Keratinocyte (primary cell): ENCODE results near the gene SPATA4. TPM values are rescaled to one million over a fixed set of nuclear protein-coding genes. Genes with fewer than 3 reads are reported as not detected.

ENCODE experiments used
- DNase-seq: peaks from one replicate; pipeline ENCODE4 v3.0.0-alpha.2; 2011; ENCODE audit warnings: low read depth, missing footprints, low spot score
- FAIRE-seq: peaks from 2 replicates; lab custom pipeline; 2011; peaks lifted over from hg19 to GRCh38; lab: Jason Lieb, UNC
- H2AFZ ChIP-seq: 2 replicates; pipeline ENCODE4 v1.6.0; 2012; ENCODE audit warnings: low read length, control low read depth, inconsistent platforms; ENCODE audit not compliant: control insufficient read depth
- H3K27ac ChIP-seq: 2 replicates; pipeline ENCODE4 v1.5.1; 2011; ENCODE audit warnings: low read length; ENCODE audit not compliant: control insufficient read depth, insufficient read depth
- H3K27me3 ChIP-seq: 3 replicates; pipeline ENCODE4 v1.6.0; 2011; ENCODE audit warnings: low read length; ENCODE audit not compliant: control insufficient read depth, insufficient read depth; ENCODE audit errors: extremely low read depth
- H3K36me3 ChIP-seq, 2 experiments: 2 replicates in 1 of 2; 3 replicates in 1 of 2; pipeline ENCODE4 v1.5.1; 2011; ENCODE audit warnings: low read length in 2 of 2, mild to moderate bottlenecking in 1 of 2; ENCODE audit not compliant: control insufficient read depth in 2 of 2, insufficient read depth in 2 of 2; ENCODE audit errors: extremely low read depth in 1 of 2
- H3K4me1 ChIP-seq: 3 replicates; pipeline ENCODE4 v1.5.1; 2011; ENCODE audit warnings: low read length; ENCODE audit not compliant: control insufficient read depth, insufficient read depth; ENCODE audit errors: extremely low read depth
- H3K4me2 ChIP-seq: 3 replicates; pipeline ENCODE4 v1.6.0; 2011; ENCODE audit warnings: low read depth, low read length; ENCODE audit not compliant: control insufficient read depth, insufficient read depth; ENCODE audit errors: extremely low read depth
- H3K4me3 ChIP-seq, 3 experiments: fragments of 200-600 bp in 1 of 3; sonication (generic) in 1 of 3; 2 replicates in 2 of 3; 3 replicates in 1 of 3; pipeline ENCODE4 v1.5.1; 2011 to 2016; ENCODE audit warnings: low read length in 3 of 3, mild to moderate bottlenecking in 3 of 3, control low read depth in 2 of 3, inconsistent platforms in 1 of 3, low read depth in 1 of 3, mixed read lengths in 1 of 3, mixed run types in 1 of 3, moderate library complexity in 1 of 3; ENCODE audit not compliant: control insufficient read depth in 2 of 3, insufficient read depth in 2 of 3; ENCODE audit errors: extremely low read depth in 1 of 3
- H3K79me2 ChIP-seq: 2 replicates; pipeline ENCODE4 v1.6.0; 2012; ENCODE audit warnings: low read length; ENCODE audit not compliant: control insufficient read depth, insufficient read depth
- H3K9ac ChIP-seq: 3 replicates; pipeline ENCODE4 v1.6.0; 2011; ENCODE audit warnings: low read length; ENCODE audit not compliant: control insufficient read depth, insufficient read depth; ENCODE audit errors: extremely low read depth
- H3K9me1 ChIP-seq: 3 replicates; pipeline ENCODE4 v1.6.0; 2011; ENCODE audit warnings: low read length; ENCODE audit not compliant: control insufficient read depth, insufficient read depth; ENCODE audit errors: extremely low read depth
- H3K9me3 ChIP-seq: 2 replicates; pipeline ENCODE4 v1.5.1; 2012; ENCODE audit warnings: low read depth, low read length; ENCODE audit not compliant: control insufficient read depth
- H4K20me1 ChIP-seq: 3 replicates; pipeline ENCODE4 v1.6.0; 2011; ENCODE audit warnings: low read length; ENCODE audit not compliant: control insufficient read depth, insufficient read depth; ENCODE audit errors: extremely low read depth
- EZH2 ChIP-seq: IDR thresholded peaks from one replicate; pipeline ENCODE4 v1.6.1; 2012; ENCODE audit warnings: inconsistent platforms, mild to moderate bottlenecking, low read length, moderate library complexity
- dilution Hi-C: fragments of 300-500 bp; cut with MboI; formaldehyde crosslinking; loops from one replicate; pipeline ENCODE4 v1.7.0; 2020; ENCODE audit warnings: low sequenced_read_pairs; ENCODE audit not compliant: extremely low pct_ligation_motif_present
- polyA plus RNA-seq, 5 experiments: library from polyadenylated mRNA; depleted of rRNA in 3 of 5; stranded (reverse) in 3 of 5; stranded (forward) in 1 of 5; unstranded in 1 of 5; fragments of >200 nt; gene quantifications; 1 replicate in 1 of 5; 2 replicates in 3 of 5; 3 replicates in 1 of 5; pipeline versions ENCODE4 v1.2.1 to v1.2.3, GENCODE V29; 2011 to 2012; ENCODE audit warnings: missing spikeins in 2 of 5, low read depth in 1 of 5, low replicate concordance in 1 of 5
- TF ChIP-seq, protein P1 (sequence below), 3 experiments: IDR thresholded peaks in 1 of 3; conservative IDR thresholded peaks in 1 of 3; optimal IDR thresholded peaks in 1 of 3; 2 replicates in 2 of 3; 3 replicates in 1 of 3; pipeline versions ENCODE3 to v1.5.1; 2011; ENCODE audit warnings: low read length in 3 of 3, mild to moderate bottlenecking in 3 of 3, moderate library complexity in 2 of 3, control low read depth in 1 of 3, inconsistent platforms in 1 of 3; ENCODE audit not compliant: insufficient read depth in 2 of 3; ENCODE audit errors: extremely low read depth in 1 of 3

SPATA4 gene
- polyA plus RNA-seq, 1 donor (not counting 4 experiments of a cell fraction or from before 2014, with no cell fraction given): 0.12 TPM

DNA sequence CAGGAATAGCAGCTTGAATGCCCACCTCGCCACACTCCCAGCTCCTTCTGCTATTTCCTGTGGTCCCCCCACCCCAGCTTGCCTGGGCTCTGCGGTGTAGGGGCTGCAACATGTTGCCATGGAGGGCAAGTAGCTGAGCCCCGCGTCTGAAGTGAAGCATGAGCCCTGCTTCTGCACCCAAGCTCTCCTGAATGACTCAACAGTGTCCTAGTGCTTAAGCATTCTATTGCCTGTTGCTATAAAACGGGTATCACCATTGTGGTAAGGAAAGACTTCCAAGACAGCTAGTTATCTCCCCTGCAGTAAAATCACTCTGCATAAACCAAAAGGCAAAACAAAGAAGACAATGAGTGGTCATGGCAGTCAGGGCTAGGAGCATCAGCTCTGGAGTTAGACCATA, 31.4 kb upstream of the SPATA4 start:
- Histone ChIP-seq H3K27ac (no peak overlapping the region), H3K9ac (no peak overlapping the region), H3K36me3 (no peaks in the 10 kb centered on the region), H3K79me2 (no peaks in the 10 kb centered on the region), H3K4me2 (no peak overlapping the region), H3K4me1 (no peaks in the 10 kb centered on the region), H3K4me3 (no peak overlapping the region), H3K27me3 (no peaks in the 10 kb centered on the region), H4K20me1 (no peaks in the 10 kb centered on the region), H3K9me1 (no peaks in the 10 kb centered on the region), H2AFZ (no peak overlapping the region), H3K9me3 (no peaks in the 10 kb centered on the region)
- no peak for DNase-seq
- TF ChIP-seq EZH2: no peak
- TF ChIP-seq, protein P1, sequence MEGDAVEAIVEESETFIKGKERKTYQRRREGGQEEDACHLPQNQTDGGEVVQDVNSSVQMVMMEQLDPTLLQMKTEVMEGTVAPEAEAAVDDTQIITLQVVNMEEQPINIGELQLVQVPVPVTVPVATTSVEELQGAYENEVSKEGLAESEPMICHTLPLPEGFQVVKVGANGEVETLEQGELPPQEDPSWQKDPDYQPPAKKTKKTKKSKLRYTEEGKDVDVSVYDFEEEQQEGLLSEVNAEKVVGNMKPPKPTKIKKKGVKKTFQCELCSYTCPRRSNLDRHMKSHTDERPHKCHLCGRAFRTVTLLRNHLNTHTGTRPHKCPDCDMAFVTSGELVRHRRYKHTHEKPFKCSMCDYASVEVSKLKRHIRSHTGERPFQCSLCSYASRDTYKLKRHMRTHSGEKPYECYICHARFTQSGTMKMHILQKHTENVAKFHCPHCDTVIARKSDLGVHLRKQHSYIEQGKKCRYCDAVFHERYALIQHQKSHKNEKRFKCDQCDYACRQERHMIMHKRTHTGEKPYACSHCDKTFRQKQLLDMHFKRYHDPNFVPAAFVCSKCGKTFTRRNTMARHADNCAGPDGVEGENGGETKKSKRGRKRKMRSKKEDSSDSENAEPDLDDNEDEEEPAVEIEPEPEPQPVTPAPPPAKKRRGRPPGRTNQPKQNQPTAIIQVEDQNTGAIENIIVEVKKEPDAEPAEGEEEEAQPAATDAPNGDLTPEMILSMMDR (optimal IDR thresholded peaks at IDR 0.05 in 1 of 3, IDR thresholded peaks at IDR 0.05 in 1 of 3, conservative IDR thresholded peaks at IDR 0.05 in 1 of 3; ENCODE audit: extremely low read depth in 1 of 3, insufficient read depth in 2 of 3, low read length in 3 of 3): no peak
- dilution Hi-C loops: no loop called here
- FAIRE-seq: no peak

DNA sequence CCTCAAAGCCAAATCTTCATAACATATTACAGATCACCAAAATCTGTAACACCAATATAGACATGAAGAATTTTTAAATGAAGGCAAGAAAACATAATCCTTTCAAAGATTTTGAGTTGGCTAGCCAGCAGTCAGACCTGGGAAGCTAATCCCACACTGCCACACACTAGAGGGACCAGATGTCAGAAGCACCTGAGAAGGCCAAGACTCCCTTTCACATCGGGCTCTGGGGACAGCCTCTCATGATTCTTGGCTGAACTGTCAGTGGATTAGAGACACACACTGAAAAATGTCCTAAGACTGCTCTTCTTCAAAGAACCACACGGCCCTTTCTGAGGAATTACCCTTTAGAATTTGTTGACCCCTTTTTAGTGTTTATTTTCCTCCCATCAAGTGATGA, 28.2 kb upstream of the SPATA4 start:
- Histone ChIP-seq H3K9me3 (no peaks in the 10 kb centered on the region), H3K27ac (no peak overlapping the region), H3K9ac (no peak overlapping the region), H3K4me3 (no peak overlapping the region), H2AFZ (no peak overlapping the region), H3K36me3 (no peaks in the 10 kb centered on the region), H3K27me3 (no peaks in the 10 kb centered on the region), H3K4me2 (no peak overlapping the region), H3K4me1 (no peaks in the 10 kb centered on the region), H4K20me1 (no peaks in the 10 kb centered on the region), H3K79me2 (no peaks in the 10 kb centered on the region), H3K9me1 (no peaks in the 10 kb centered on the region)
- no peak for FAIRE-seq
- DNase-seq: no peak
- dilution Hi-C loops: no loop called here
- TF ChIP-seq, protein P1 (optimal IDR thresholded peaks at IDR 0.05 in 1 of 3, IDR thresholded peaks at IDR 0.05 in 1 of 3, conservative IDR thresholded peaks at IDR 0.05 in 1 of 3; ENCODE audit: extremely low read depth in 1 of 3, insufficient read depth in 2 of 3, low read length in 3 of 3): no peak
- TF ChIP-seq EZH2: no peak
